ENCODE measurements around the gene NOL8.
A peak's percentile ranks its signal among the peaks of the same experiment; 100 is the strongest.

The NOL8 gene
- 93.8 reads per million, percentile 81 among the genes with 10 or more reads in this experiment for total RNA-seq

- DNase-seq, result peak; percentile 79
Measured at GRCh38 chr9:92325269-92325990, at the start of gene NOL8, which contains the start of gene CENPP. TSS of gene NOL8 (minus strand) at chr9:92325350. CDS start at chr9:92324161, 1,189 bp downstream. TSS of gene CENPP (plus strand) at chr9:92325953.

GRCh38 chr9:92373167-92373566, 48.0 kb upstream of the NOL8 start:
- no peak for DNase-seq

GRCh38 chr9:92369075-92369474, 43.9 kb upstream of the NOL8 start:
- no peak for DNase-seq

DNA sequence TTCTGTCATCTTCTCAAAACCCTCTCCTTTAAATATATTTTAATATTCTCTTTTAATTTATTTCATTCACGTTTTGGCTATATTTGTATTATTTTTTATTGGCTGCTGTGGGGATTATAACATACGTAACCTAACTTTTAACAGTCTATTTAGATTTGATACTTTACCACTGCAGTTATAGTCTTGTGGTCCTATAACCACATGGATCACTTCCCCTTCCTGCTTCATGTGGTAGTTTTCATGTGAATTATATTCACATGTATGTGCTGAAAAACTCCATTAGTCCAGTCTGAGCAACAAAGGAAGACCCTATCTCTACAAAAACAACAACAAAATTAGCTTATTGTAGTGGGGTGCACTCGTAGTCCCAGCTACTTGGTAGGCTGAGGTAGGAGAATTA, 34.9 kb upstream of the NOL8 start:
- DNase-seq, result no peak

DNA sequence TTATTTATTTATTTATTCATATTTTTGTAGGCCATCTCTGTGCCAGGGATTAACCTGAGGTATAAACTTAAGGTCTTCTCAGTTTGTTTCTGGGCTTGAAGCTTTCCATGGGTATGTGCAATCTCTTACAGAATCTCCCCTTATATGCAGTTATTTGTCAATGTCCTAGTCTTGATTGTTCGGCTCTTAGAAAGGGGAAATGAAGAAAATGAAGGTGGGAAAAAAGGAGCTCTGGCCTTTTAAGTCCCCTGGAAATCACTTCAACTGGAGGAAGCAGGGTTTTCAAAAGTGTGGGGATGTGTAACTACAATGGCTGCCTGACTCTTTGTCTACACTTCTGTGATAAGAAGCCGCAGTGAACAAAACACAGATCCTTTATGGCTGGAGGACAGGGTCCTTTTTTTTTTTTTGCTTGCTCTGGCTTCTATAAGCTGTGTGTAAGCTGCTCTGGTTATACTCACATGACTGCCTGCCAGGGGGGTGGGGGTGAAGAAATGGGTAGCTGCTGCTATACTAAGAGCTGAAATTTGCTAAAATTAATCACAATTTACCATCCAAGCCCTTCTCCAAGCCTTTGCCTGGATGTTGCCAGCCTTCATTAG, 34.3 kb upstream of the NOL8 start:
- no peak for DNase-seq

- no peak for DNase-seq
Measured at GRCh38 chr9:92353051-92353450, 27.9 kb upstream of the NOL8 start.

- no peak for DNase-seq
Measured at GRCh38 chr9:92350740-92351133, 25.6 kb upstream of the NOL8 start.

DNA sequence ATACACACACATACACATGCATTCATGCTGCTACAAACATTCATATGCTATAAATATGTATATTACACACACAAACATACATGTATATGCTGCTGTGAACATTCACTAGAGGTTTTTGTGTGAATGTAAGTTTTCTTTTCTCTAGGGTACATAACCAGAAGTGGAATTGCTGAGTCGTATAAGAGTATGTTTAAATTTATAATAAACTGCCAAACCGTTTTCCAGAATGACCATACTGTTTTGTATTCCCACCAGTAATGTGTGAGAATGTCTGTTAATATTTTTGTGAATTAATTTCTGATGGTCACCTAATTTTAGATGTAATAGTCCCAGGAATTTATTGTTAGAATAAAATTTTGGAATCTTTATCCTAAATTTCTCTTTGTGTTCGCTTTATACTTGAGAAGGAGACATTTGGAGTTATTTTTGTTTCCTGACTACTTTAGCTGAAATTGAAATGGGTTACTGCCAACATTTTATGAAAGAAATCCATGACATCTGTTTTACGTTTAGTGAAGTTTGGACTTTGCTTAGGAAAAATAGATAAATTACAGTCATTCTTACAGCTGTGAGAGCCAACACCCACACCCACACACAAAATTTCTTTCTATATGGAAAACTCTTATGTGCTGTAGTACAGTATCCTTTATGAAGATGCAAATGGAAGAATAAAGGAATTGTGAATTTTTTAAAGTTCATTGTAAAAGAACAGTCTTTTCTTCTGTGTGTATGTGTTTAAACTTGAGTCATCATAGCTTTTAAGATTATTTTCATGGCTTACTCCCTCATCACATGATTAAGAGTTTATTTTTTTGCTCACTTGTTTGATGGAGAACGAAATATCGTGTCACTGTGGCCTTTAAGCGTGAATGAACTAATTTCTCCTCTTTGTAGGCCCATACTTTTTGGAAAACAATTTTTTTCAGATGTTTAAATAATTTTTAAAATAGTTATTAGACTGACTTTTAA, 24.9 kb upstream of the NOL8 start:
- DNase-seq, result no peak

DNA sequence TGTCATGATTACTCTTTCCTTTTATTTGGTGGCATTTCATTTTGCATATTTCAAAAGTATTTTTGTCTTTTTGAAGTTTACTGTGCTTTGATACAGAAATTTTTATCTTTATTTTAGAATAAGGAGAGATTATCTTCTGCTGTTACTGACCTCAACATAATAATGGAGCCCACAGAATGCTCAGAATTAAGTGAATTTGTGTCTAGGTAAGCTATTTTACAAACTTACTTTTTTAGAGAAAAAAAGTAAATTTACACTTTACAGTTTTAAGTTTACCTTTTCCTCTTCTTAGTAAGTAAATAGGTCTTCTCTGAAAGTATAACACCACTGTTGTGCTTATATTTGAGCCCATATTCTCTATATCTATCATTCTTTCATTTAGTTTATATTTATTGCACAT, 20.4 kb upstream of the NOL8 start:
- no peak for DNase-seq

GRCh38 chr9:92342825-92343488, 17.8 kb upstream of the NOL8 start:
- DNase-seq, result no peak

DNA sequence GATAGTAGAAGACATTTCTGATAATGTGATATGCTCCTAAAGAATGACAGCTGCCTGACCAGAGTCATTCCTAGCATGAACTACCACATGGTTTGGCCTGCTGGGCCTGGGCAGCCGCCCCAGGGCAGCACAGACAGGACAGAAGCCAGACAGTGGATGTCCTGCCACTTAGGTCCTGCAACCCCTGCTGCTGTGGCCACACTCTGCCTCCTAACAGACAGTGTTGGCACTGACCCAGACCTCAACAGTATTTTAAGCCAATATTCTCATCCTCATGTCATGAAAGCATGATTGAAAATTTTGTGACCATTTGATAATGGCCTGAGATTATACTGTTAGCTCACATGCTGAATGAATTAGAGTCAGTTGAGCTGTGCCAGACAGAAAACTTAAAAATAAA, 16.4 kb upstream of the NOL8 start:
- DNase-seq, result no peak

- DNase-seq, result no peak
Measured at GRCh38 chr9:92333282-92333634, 8.1 kb upstream of the NOL8 start.

DNA sequence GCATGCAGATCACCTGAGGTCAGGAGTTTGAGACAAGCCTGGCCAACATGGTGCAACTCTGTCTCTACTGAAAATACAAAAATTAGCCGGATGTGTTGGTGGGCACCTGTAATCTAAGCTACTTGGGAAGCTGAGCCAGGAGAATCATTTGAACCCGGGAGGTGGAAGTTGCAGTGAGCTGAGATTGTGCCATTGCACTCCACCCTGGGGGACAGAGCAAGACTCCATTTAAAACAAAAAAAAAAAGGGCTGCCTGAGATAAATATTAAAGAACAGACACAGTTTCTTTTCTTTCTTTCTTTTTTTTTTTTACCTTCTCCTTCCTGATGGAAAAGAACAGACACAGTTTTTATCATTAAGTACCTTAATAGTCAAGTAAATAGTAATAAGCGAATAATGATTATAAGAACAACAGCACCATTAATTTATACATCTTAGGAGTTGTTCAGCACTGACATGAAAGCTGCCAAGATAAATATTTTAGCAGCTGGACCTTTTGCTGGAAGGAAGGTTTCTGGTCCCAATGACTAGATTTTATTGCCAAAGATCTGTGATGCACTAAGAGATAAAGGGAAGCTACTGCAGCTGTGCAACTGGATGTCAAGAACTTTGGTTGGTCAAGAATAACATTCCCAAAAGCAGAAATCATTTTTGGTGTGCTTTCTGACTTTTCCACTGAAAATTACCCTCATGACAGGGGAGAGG, 7.6 kb upstream of the NOL8 start:
- DNase-seq, result no peak

- DNase-seq, result no peak
Measured at GRCh38 chr9:92328225-92328624, 3.1 kb upstream of the NOL8 start.

DNA sequence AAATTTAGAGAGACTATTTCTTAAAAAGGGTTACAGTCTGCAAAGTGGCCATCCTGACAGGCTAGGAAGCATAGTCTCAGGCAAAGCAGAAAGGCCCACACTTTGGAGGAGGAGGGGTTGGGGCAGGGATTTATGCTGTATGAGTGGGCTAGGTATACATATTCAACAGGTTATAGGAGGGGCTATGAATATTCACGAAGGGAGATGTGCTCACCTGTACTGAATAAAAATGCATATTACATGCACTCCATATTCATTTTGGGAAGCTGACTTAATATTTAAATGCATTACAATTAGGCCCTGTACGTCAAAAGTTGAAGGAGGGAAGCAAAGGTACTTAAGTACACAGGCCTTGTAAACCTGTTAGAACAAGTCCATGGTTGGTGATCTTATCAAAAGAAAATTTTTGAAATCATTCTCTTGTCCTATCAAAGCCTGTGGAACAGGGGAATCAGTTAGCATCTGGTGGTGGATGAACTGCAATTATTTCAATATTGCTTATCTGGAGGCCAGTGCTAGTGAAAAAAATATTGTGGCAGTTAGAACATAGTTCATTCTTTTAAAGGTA, 2.2 kb upstream of the NOL8 start:
- DNase-seq, result no peak

- DNase-seq, result no peak
Measured at GRCh38 chr9:92325991-92326500, 896 bp upstream of the NOL8 start.

GRCh38 chr9:92324889-92325268, 271 bp downstream of the NOL8 start:
- no peak for DNase-seq

DNA sequence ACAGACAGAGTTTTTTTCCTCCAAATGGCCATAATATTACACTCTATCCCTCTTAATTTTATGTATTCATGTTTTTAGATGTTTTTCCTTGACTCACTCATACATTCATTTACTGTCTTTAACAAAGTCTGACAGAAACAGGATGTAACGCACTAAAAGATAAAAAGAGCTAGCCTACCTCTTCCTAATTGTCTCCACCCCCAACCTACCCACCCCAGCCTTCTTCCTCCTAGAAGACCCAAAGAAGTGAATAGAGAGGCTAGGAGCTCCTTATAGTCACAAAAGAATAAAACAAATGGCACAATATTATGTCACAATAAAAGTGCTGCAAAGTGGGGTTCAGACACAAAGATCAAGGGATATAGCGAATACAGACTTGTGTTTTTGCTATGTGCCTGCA, 719 bp downstream of the NOL8 start:
- no peak for DNase-seq

DNA sequence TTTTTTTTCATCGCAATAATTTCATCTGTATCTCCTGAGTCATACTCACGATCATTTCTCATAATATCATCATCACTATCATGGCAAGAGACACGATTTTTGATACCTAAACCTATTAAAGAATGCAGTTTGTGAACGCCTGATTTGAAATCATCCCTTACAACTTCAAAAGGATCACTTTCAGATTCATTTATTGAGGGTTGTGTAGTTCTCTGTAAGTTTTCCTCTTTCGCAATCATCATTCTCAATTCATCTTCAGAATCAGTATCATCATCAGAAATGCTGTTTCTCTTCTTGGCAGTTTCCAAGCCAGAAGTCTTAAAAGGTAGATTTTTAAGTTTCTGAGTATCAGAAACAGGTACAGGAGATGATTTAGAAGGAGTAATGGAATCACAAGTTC, 9.7 kb downstream of the NOL8 start:
- no peak for DNase-seq

GRCh38 chr9:92313624-92314012, 11.5 kb downstream of the NOL8 start:
- no peak for DNase-seq

DNA sequence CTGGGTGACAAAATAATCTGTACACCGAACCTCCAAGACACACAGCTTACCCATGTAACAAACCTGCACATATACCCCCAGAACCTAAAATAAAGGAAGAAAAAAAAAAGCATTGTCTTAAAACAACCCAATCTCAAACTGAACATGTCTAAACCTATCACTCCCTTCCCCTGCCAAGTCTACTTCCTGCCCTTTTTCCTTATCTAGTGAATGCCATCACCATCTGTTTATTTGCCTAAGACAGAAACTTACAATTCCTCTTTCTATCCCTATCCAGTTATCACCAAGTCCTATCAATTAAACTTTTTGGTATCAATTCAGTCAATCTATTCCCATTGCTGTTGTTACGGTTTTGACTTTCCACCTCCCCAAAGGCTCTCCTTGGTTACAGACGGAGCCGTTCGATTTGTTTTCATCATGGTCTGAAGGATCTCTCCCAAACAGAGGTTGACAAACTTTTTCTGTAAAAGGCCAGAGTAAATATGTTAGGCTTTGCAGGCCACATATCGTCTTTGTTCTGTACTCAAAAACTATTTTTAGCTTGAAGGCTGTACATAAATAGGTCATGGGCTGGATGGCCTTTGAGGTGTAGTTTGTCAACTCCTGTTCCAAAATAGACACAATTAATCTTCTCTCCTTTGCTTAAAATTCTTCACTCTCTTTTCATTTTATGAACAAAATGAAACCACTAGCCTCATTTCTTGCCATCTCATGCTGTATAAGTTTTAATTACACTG, 12.1 kb downstream of the NOL8 start:
- DNase-seq, result no peak
